MCF 10A (cell line): ENCODE data around the gene RERE. TPM values are rescaled to one million over a fixed set of nuclear protein-coding genes. Genes with fewer than 3 reads are reported as not detected.
A peak's percentile ranks its signal among the peaks of the same experiment; 100 is the strongest.

Experiments used
- BruUV-seq: library from RNA; stranded (reverse); fragments of 400-500 nt; replicated peaks from 2 replicates; lab custom pipeline; 2021; lab: Mats Ljungman, UMichigan
- CTCF ChIA-PET: fragments of 300-600 bp; sonication (Branson Sonifier 250); formaldehyde crosslinking; extraction: SDS; loops from one replicate; lab custom pipeline; 2021; ENCODE audit warnings: antibody characterized with exemption, inconsistent platforms; lab: Yijun Ruan, JAX
- POLR2A ChIA-PET: fragments of 300-600, 350-650 bp; sonication (Branson Sonifier 250); formaldehyde crosslinking; extraction: SDS; loops from one replicate; lab custom pipeline; 2020; ENCODE audit warnings: antibody characterized with exemption, inconsistent platforms; lab: Yijun Ruan, JAX
- DNase-seq: peaks from one replicate; pipeline ENCODE4 v3.0.0-alpha.2; 2018; ENCODE audit not compliant: unreplicated experiment
- H3K27ac Mint-ChIP-seq: one replicate; pipeline ENCODE4 v1.8.0; 2022; ENCODE audit warnings: mild to moderate bottlenecking, low read depth, mixed read lengths; ENCODE audit not compliant: unreplicated experiment
- H3K27me3 Mint-ChIP-seq: one replicate; pipeline ENCODE4 v1.8.0; 2022; ENCODE audit warnings: mixed read lengths; ENCODE audit not compliant: insufficient read depth, unreplicated experiment
- H3K36me3 Mint-ChIP-seq: one replicate; pipeline ENCODE4 v1.8.0; 2022; ENCODE audit warnings: mild to moderate bottlenecking, moderate library complexity, mixed read lengths; ENCODE audit not compliant: insufficient read depth, unreplicated experiment
- H3K4me1 Mint-ChIP-seq: one replicate; pipeline ENCODE4 v1.8.0; 2022; ENCODE audit warnings: mixed read lengths; ENCODE audit not compliant: insufficient read depth, unreplicated experiment
- H3K4me3 Mint-ChIP-seq: one replicate; pipeline ENCODE4 v1.8.0; 2022; ENCODE audit warnings: mild to moderate bottlenecking, moderate library complexity, mixed read lengths; ENCODE audit not compliant: unreplicated experiment
- H3K9me3 Mint-ChIP-seq: one replicate; pipeline ENCODE4 v1.8.0; 2022; ENCODE audit warnings: mixed read lengths; ENCODE audit not compliant: unreplicated experiment
- CTCF ChIP-seq: fragments of 200-600 bp; IDR thresholded peaks from one replicate; pipeline ENCODE4 v1.8.0; 2022; ENCODE audit warnings: antibody characterized with exemption, mild to moderate bottlenecking; ENCODE audit not compliant: unreplicated experiment
- intact Hi-C: fragments of 100-400 bp; cut with micrococcal nuclease; formaldehyde crosslinking; loops from 2 replicates; pipeline ENCODE4 v1.14.1; 2022
- total RNA-seq: library from RNA; stranded (reverse); gene quantifications from 2 replicates; pipeline ENCODE4 v1.2.3, GENCODE V29; 2022

The RERE gene
- total RNA-seq, 1 experiment from 2014 or later: 48.4 TPM

- H3K9me3 Mint-ChIP-seq: no peaks in the 10 kb centered on the region
- CTCF ChIA-PET: interaction anchor here (0.6 to 1.7 kb wide), 14 partner anchors 10 to 731 kb away, joined by 3 to 17 read pairs (median 4); no protein-coding TSS in a partner anchor
- POLR2A ChIA-PET: interaction anchor here (0.7 to 1.3 kb wide), 4 partner anchors 8 to 40 kb away, joined by 3 to 5 read pairs (median 4); no protein-coding TSS in a partner anchor
- no peaks in the 10 kb centered on the region for H3K27me3 Mint-ChIP-seq
- H3K36me3 Mint-ChIP-seq: peaks cover 23% of the 10 kb centered on the region
- no peak overlapping the region for H3K4me3 Mint-ChIP-seq
- DNase-seq: no peak
- intact Hi-C loops: no loop called here
- H3K4me1 Mint-ChIP-seq: peaks cover 25% of the 10 kb centered on the region
- BruUV-seq: no TSS peak
- H3K27ac Mint-ChIP-seq: no peak overlapping the region
- TF ChIP-seq CTCF: no peak
Measured at GRCh38 chr1:8409606-8410005, 407.8 kb downstream of the RERE start.

- Mint-ChIP-seq H3K4me1 (peaks cover 25% of the 10 kb centered on the region), H3K36me3 (peaks cover 25% of the 10 kb centered on the region), H3K27me3 (no peaks in the 10 kb centered on the region), H3K27ac (no peak overlapping the region), H3K9me3 (no peaks in the 10 kb centered on the region), H3K4me3 (no peak overlapping the region)
- CTCF ChIA-PET: interaction anchor here (0.7 to 1.7 kb wide), 10 partner anchors 10 to 310 kb away, joined by 3 to 17 read pairs (median 5); no protein-coding TSS in a partner anchor
- BruUV-seq: no TSS peak
- intact Hi-C loops: no loop called here
- POLR2A ChIA-PET: interaction anchor here (0.7 to 1.3 kb wide), 4 partner anchors 9 to 40 kb away, joined by 3 to 5 read pairs (median 4); no protein-coding TSS in a partner anchor
- TF ChIP-seq CTCF: peak; percentile 24
- peak; percentile 14 for DNase-seq
Measured at GRCh38 chr1:8409106-8409505, 408.3 kb downstream of the RERE start.

- no peak for TF ChIP-seq CTCF
- Mint-ChIP-seq H3K4me3 (no peak overlapping the region), H3K9me3 (no peaks in the 10 kb centered on the region), H3K27ac (peak overlapping the region; percentile 44), H3K4me1 (peaks cover 25% of the 10 kb centered on the region), H3K27me3 (no peaks in the 10 kb centered on the region), H3K36me3 (peaks cover 21% of the 10 kb centered on the region)
- intact Hi-C loops: no loop called here
- DNase-seq: no peak
- ChIA-PET POLR2A (interaction anchor here (0.9 to 1.2 kb wide), 2 partner anchors 10 to 15 kb away, joined by 3 to 6 read pairs; no protein-coding TSS in a partner anchor), CTCF (interaction anchor here (0.7 to 1.7 kb wide), 4 partner anchors 11 to 22 kb away, joined by 3 to 17 read pairs (median 6); no protein-coding TSS in a partner anchor)
- BruUV-seq: no TSS peak
Measured at GRCh38 chr1:8408151-8408839, 409.1 kb downstream of the RERE start.

GRCh38 chr1:8407652-8408051 is 409.8 kb downstream of the RERE start:
- no TSS peak for BruUV-seq
- Mint-ChIP-seq H3K27ac (no peak overlapping the region), H3K9me3 (no peaks in the 10 kb centered on the region), H3K36me3 (peaks cover 21% of the 10 kb centered on the region), H3K27me3 (no peaks in the 10 kb centered on the region), H3K4me1 (peaks cover 24% of the 10 kb centered on the region), H3K4me3 (no peak overlapping the region)
- ChIA-PET CTCF (interaction anchor here (0.7 to 1.1 kb wide), 2 partner anchors 10 to 23 kb away, joined by 3 to 5 read pairs; no protein-coding TSS in a partner anchor), POLR2A (interaction anchor here (1.2 kb wide), 1 partner anchor 15 kb away, joined by 6 read pairs; no protein-coding TSS in a partner anchor)
- intact Hi-C loops: no loop called here
- no peak for TF ChIP-seq CTCF
- DNase-seq: no peak
